NCI-H1105 treated with DMSO at 0.1 percent for 48 hours (cell line): ENCODE data around the gene ZNF124.
"Not testable (repeated sequence)": the region's sequence is repeated elsewhere in the genome, so short reads cannot be mapped to it uniquely, and the experiment has no call there.

Experiments
- DNase-seq: peaks from one replicate; lab custom pipeline; 2025; lab: John Stamatoyannopoulos, UW

ZNF124 gene

GRCh38 chr1:247172996-247173395, 1.2 kb upstream of the ZNF124 start:
- no peak for DNase-seq

GRCh38 chr1:247171443-247171842, 377 bp downstream of the ZNF124 start:
- DNase-seq: not testable (repeated sequence)

- DNase-seq: no peak
Measured at GRCh38 chr1:247165674-247166073, 6.1 kb downstream of the ZNF124 start.

- no peak for DNase-seq
Measured at GRCh38 chr1:247164694-247165093, 7.1 kb downstream of the ZNF124 start.

GRCh38 chr1:247156787-247157232, 15.0 kb downstream of the ZNF124 start:
- DNase-seq: no peak

GRCh38 chr1:247147781-247148180, 24.0 kb downstream of the ZNF124 start:
- DNase-seq: no peak

- DNase-seq: not testable (repeated sequence)
Measured at GRCh38 chr1:247147120-247147519, 24.7 kb downstream of the ZNF124 start.

- no peak for DNase-seq
Measured at GRCh38 chr1:247146671-247147070, 25.1 kb downstream of the ZNF124 start.

GRCh38 chr1:247145279-247145678, 26.5 kb downstream of the ZNF124 start:
- DNase-seq: no peak

GRCh38 chr1:247139557-247139956, 32.3 kb downstream of the ZNF124 start:
- DNase-seq: not testable (repeated sequence)

GRCh38 chr1:247131236-247131635, 40.6 kb downstream of the ZNF124 start:
- DNase-seq: no peak

- not testable (repeated sequence) for DNase-seq
Measured at GRCh38 chr1:247127519-247128282, 44.1 kb downstream of the ZNF124 start.

- not testable (repeated sequence) for DNase-seq
Measured at GRCh38 chr1:247126601-247127000, 45.2 kb downstream of the ZNF124 start.

- not testable (repeated sequence) for DNase-seq
Measured at GRCh38 chr1:247126166-247126565, 45.7 kb downstream of the ZNF124 start.

- DNase-seq: no peak
Measured at GRCh38 chr1:247121382-247121781, 50.4 kb downstream of the ZNF124 start.

GRCh38 chr1:247120408-247120668, 51.5 kb downstream of the ZNF124 start:
- not testable (repeated sequence) for DNase-seq

- DNase-seq: no peak
Measured at GRCh38 chr1:247119600-247120407, 52.0 kb downstream of the ZNF124 start.

GRCh38 chr1:247118946-247119446, 52.8 kb downstream of the ZNF124 start:
- DNase-seq: no peak

GRCh38 chr1:247115545-247115944, 56.3 kb downstream of the ZNF124 start:
- no peak for DNase-seq

GRCh38 chr1:247115141-247115510, 56.7 kb downstream of the ZNF124 start:
- no peak for DNase-seq

- no peak for DNase-seq
Measured at GRCh38 chr1:247114351-247115140, 57.3 kb downstream of the ZNF124 start.

- DNase-seq: no peak
Measured at GRCh38 chr1:247113733-247114271, 58.0 kb downstream of the ZNF124 start.
